GM21723 (cell line): Measurements from ENCODE around the gene SLC6A13.
"Not testable (repeated sequence)": the region's sequence is repeated elsewhere in the genome, so short reads cannot be mapped to it uniquely, and the experiment has no call there.

Source experiments
- ATAC-seq: cut with Tn5 transposase; IDR thresholded peaks from one replicate; pipeline ENCODE4 v1.9.1; 2021; ENCODE audit warnings: mild to moderate bottlenecking, moderate library complexity; ENCODE audit not compliant: unreplicated experiment

The SLC6A13 gene

DNA sequence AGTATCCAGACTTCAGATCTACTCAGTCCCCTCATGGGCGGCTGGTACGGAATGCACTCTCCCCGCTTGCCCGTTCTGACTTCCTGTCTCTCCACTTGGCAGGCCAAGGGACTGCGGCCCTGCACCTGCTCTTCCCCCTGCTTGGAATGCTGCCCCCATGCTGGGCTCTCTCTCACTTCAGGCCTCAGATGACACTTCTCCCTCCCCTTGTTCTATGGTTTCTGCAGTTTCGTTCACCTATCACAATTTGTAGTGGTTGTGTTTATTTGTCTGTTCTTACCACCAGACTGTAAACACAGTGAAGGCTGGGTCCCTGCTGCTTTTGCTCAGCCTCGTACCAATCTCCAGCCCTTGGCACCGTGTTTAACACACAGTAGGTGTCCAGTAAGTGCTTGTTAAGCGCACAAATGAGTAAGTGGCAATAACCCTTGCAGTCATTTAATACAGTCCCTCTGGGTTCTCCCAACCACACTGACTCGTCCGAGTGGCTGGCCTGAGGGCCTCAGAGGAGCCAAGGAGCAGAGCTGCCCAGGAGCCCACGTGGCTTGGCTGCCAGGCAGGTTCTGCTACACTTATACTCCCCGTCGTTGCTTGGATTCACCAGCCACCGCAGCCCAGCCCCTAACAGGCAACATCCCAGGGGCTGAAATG is 60.4 kb downstream of the SLC6A13 start:
- no peak for ATAC-seq

DNA sequence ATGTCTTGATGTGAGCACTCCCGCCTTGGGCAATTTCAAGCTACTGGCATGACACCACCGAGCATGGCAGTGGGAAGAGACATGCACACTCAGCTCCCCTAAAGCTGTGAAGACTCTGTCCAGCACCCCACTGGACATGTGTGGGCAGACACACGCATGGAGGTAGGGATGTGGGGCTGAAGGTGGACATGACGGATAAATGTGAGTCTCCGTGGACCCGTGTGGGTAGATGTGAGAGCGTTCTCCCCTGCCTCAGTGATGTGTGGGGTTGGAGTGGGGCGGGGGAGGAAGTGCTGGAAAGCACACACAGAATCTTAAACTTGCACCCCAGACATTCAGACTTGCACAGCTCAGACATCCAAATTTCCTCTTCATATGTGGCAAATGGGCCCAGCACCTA is 61.3 kb downstream of the SLC6A13 start:
- no peak for ATAC-seq

DNA sequence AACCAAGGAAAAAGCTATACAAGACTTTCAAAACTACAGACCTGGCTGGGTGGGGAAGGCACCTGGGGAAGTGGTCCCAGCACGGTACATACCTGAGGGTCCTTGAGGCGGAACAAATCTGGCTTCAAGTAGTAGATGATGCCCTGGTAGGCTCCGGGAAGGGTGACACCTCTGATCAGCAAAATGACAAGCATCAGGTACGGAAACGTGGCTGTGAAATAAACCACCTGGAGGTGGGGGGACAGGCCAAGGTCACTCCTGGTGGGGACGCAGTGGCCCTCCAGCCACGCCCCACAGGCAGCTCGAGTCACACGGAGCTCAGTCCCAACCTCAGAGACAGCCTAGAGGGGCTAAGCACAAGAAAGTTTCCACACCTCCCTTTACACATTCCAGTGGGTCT is 63.9 kb downstream of the SLC6A13 start:
- no peak for ATAC-seq

- ATAC-seq = no peak
These were observed 64.5 kb downstream of the SLC6A13 start for GRCh38 chr12:197911-198695.

- ATAC-seq = no peak
These were observed 65.3 kb downstream of the SLC6A13 start for GRCh38 chr12:197347-197746.

DNA sequence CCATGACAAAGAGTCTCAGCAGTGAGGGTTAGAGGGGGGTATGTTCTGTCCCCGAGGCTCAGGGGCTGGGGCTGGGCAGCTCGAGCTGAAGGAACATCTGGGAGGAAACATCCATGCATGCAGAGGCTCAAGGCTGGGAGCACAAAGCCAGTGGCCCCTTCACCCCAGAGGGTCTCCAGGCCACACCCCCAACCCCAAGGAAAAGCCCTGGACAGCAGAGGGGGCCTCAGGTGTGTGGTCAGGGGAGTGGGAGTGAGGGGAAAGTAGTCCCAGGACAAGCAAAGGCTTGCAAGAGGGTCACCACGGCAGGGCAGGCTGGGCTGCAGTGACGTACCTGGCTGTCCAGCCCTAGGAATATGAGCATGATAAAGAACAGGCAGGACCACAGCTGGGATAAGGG is 66.2 kb downstream of the SLC6A13 start:
- no peak for ATAC-seq

GRCh38 chr12:195951-196350 is 66.7 kb downstream of the SLC6A13 start:
- no peak for ATAC-seq

GRCh38 chr12:195156-195555 is 67.5 kb downstream of the SLC6A13 start:
- no peak for ATAC-seq

DNA sequence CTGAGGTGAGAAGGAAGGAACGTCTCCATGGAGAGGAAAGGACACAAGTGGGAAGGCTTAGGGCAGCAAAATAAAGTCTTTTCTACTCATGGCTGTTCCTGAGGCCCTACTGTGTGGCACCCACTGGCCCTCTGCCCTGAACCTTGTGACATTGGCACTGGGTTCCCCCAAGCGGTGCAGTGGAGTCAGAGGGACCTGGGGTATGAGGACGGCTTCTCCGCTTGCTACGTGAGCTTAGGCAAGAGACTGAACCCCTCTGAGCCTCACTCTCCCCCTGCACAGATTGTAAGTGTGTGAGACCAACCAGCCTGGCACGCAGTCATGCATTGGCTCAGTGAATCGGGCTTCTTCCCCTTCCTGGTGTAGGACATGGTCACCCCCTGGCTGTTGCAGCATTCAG is 68.4 kb downstream of the SLC6A13 start:
- no peak for ATAC-seq

GRCh38 chr12:193261-193660 is 69.4 kb downstream of the SLC6A13 start:
- ATAC-seq = no peak

DNA sequence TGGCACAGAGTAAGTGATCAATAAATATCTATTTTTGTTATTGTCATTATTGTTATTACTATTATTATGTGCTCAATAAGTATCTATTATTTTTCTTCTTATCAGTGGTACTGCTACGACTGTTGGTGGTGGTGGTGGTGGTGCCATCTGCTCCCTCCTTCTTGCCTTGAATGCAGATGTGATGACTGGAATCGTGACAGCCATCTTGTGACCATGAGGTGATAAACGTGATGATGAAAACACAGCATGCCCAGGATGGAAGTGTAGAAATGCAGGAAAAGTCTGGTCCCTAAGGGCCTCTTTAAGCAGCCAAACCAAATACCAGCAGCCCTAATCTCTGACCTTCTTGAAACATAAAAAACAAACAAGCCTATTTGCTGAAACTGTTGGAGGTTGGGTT is 71.1 kb downstream of the SLC6A13 start:
- no peak for ATAC-seq

DNA sequence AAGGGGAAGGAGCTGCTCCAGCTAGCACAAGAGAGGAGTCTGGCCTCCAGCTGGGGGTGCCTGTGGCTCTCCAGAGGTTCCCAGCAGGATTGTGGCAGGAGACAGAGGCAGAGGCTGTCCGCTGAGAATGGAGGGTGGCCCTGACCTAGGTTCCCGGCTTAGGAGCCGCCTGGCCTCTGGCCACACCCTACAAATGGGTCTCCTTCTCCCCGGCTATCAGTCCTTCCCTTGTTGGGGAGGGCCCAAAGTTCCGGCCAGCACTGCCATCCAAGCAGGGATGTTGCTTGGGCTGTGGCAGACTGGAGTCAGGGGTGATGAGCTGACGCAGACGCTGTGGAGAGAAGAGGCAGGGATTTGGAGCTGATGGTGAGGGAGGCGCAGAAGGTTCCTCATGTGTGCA is 71.8 kb downstream of the SLC6A13 start:
- no peak for ATAC-seq

- ATAC-seq = no peak
These were observed 73.0 kb downstream of the SLC6A13 start for GRCh38 chr12:189622-189962.

GRCh38 chr12:188910-189621 is 73.6 kb downstream of the SLC6A13 start:
- no peak for ATAC-seq

DNA sequence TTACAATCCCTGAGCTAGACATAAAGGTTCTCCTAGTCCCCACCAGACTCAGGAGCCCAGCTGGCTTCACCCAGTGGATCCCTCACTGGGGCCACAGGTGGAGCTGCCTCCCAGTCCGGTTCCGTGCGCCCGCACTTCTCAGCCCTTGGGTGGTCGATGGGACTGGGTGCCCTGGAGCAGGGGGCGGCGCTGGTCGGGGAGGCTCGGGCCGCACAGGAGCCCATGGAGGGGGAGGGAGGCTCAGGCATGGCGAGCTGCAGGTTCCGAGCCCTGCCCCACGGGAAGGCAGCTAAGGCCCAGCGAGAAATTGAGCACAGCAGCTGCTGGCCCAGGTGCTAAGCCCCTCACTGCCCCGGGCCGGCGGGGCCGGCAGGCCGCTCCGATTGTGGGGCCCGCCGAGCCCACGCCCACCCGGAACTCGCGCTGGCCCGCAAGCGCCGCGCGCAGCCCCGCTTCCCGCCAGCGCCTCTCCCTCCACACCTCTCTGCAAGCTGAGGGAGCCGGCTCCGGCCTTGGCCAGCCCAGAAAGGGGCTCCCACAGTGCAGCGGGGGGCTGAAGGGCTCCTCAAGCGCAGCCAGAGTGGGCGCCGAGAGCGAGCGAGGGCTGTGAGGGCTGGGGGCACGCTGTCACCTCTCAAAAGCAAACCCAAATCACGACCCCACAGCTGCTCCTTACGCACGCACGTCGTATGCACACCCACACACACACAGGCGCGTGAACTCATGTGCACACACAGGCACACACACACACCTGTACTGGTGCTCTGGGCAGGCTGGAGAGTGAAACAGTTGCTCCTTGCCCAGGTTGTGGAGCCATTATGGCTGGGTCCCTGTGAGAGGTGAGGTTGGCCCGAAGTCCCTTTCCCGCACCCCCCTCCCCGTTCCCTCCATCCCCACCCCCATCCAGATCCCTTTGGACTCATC is 74.4 kb downstream of the SLC6A13 start:
- ATAC-seq = not testable (repeated sequence)

DNA sequence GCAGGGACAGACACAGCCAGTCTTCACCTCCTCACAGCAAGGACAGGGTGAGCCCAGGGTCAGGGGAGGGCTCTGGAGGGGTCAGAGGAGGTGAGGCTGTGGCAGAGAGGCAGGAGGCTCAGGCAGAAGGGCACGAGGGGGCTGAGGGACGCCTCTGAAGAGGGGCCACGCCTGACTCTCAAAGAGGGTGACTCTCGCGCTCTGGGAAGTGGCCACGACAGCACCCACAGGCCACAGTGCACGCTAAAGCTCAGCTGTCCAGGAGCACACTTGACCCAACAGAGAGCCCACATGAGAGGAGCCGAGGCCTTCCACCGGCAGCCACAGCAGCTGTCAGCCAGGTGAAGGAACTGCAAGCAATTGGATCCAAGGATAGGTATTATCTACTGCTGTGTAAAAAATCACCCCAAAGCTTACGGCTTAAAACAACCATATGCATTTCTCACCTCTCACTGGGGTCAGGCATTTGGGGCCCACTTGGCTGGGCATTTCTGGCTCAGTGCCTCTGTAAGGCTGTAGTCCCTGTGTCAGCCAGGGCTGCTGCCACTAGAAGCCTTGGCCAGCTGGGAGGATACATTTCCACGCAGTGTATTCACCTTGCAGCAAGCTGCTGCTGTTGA is 76.5 kb downstream of the SLC6A13 start:
- no peak for ATAC-seq

GRCh38 chr12:185576-185955 is 77.1 kb downstream of the SLC6A13 start:
- ATAC-seq = no peak

GRCh38 chr12:184811-185575 is 77.6 kb downstream of the SLC6A13 start:
- ATAC-seq = no peak

DNA sequence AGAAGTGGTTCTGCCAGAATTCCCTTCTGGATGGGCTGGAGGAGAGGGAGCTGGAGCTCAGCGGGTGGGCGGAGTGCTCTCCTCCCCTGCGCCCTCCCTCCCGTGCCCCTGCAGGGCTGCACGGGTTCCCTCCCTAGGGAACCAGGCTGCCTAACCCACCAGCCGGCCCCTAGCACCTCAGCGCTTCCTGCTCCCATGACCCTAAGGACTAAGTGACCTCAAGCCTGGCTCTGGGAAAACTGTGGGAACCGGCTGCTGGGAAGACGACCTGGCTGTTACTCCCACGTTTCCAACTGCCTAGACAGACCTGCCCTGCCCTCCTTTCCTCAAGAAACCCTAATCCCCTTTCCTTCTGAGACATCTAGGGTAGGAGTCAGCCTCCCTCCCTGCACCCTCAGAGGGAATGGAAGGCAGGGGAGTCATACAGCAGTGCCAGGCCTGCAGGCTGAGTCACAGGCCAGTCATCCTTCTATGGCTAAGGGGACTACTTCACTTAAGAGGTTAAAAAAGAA is 80.2 kb downstream of the SLC6A13 start:
- no peak for ATAC-seq

DNA sequence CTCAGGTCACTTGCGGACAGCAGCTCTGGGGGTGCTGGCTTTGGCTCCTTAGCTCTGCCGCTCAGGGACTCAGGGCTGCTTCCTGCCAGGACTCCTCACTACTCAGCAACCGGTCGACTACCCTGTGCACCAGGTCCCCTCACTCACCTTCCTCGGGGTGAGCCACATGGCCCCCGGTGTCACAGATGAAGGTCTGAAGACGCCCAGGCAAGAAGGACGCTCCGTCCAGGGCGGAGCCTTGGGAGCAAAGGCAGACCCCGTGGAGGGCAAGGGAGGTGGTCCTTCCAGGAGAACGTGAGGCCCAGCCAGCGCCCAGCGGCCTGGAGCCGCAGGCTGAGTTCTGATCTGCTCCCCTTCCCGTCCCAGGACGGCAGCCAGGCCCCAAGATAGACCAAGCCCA is 80.7 kb downstream of the SLC6A13 start:
- ATAC-seq = no peak
